HFFc6 (cell line): Measurements from ENCODE around the gene TULP4. TPM values are rescaled to one million over a fixed set of nuclear protein-coding genes. Genes with fewer than 3 reads are reported as not detected.
"Not testable (repeated sequence)": the region's sequence is repeated elsewhere in the genome, so short reads cannot be mapped to it uniquely, and the experiment has no call there.

ENCODE experiments used
- DNase-seq: peaks from one replicate; pipeline ENCODE4 v3.0.0-alpha.2; 2018
- H3K27ac Mint-ChIP-seq: 2 replicates; pipeline ENCODE4 v1.8.0; 2020; ENCODE audit warnings: mild to moderate bottlenecking, mixed read lengths
- H3K27me3 Mint-ChIP-seq: 2 replicates; pipeline ENCODE4 v1.8.0; 2021; ENCODE audit warnings: mild to moderate bottlenecking, moderate library complexity, mixed read lengths; ENCODE audit not compliant: insufficient read depth
- H3K36me3 Mint-ChIP-seq: 2 replicates; pipeline ENCODE4 v1.8.0; 2021; ENCODE audit warnings: low read depth, mixed read lengths
- H3K4me1 Mint-ChIP-seq: 2 replicates; pipeline ENCODE4 v1.8.0; 2020; ENCODE audit warnings: low read depth, mixed read lengths
- H3K4me3 Mint-ChIP-seq: 2 replicates; pipeline ENCODE4 v1.8.0; 2020; ENCODE audit warnings: mild to moderate bottlenecking, moderate library complexity, mixed read lengths
- H3K9me3 Mint-ChIP-seq: 2 replicates; pipeline ENCODE4 v1.8.0; 2020; ENCODE audit warnings: mild to moderate bottlenecking, mixed read lengths
- CTCF ChIP-seq: fragments of 200-600 bp; sonication (generic); IDR thresholded peaks from 2 replicates; pipeline ENCODE4 v1.5.0; 2021; ENCODE audit warnings: antibody characterized with exemption, mild to moderate bottlenecking
- total RNA-seq, 6 experiments: library from RNA; stranded (reverse); fragmentation: NEBNext Ultra II Directional; extraction: Animal tissue kit (Norgen Biotek cat#: 25700); gene quantifications; 2 replicates in 1 of 6; 3 replicates in 5 of 6; pipeline ENCODE4 v1.2.3, GENCODE V29; 2021

Gene TULP4
- total RNA-seq, 6 experiments from 2014 or later, result 48.4 to 55.2 (median 51.8) TPM

GRCh38 chr6:158287047-158287446 lies 25.2 kb upstream of the TULP4 start:
- H3K27me3 Mint-ChIP-seq, result no peaks in the 10 kb centered on the region
- peaks cover 59% of the 10 kb centered on the region for H3K4me1 Mint-ChIP-seq
- no peak for DNase-seq
- H3K36me3 Mint-ChIP-seq, result peaks cover 5% of the 10 kb centered on the region; the same call in 1 of the 2 replicates
- H3K4me3 Mint-ChIP-seq, result peak overlapping the region; percentile 37
- H3K9me3 Mint-ChIP-seq, result no peaks in the 10 kb centered on the region
- peak overlapping the region; percentile 92 for H3K27ac Mint-ChIP-seq
- TF ChIP-seq CTCF, result no peak

GRCh38 chr6:158290040-158290439 lies 22.2 kb upstream of the TULP4 start:
- H3K4me3 Mint-ChIP-seq, result no peak overlapping the region
- no peak for TF ChIP-seq CTCF
- no peaks in the 10 kb centered on the region for H3K9me3 Mint-ChIP-seq
- no peak for DNase-seq
- H3K36me3 Mint-ChIP-seq, result peaks cover 12% of the 10 kb centered on the region
- peaks cover 36% of the 10 kb centered on the region for H3K4me1 Mint-ChIP-seq
- no peak overlapping the region for H3K27ac Mint-ChIP-seq
- no peaks in the 10 kb centered on the region for H3K27me3 Mint-ChIP-seq

GRCh38 chr6:158290659-158291058 lies 21.6 kb upstream of the TULP4 start:
- Mint-ChIP-seq H3K4me1 (peaks cover 29% of the 10 kb centered on the region), H3K9me3 (peaks cover under 1% of the 10 kb centered on the region; the same call in 1 of the 2 replicates), H3K4me3 (no peak overlapping the region), H3K27ac (no peak overlapping the region), H3K27me3 (no peaks in the 10 kb centered on the region), H3K36me3 (peaks cover 18% of the 10 kb centered on the region)
- no peak for TF ChIP-seq CTCF
- no peak for DNase-seq

- H3K27ac Mint-ChIP-seq, result no peak overlapping the region
- H3K4me3 Mint-ChIP-seq, result no peak overlapping the region
- H3K27me3 Mint-ChIP-seq, result no peaks in the 10 kb centered on the region
- TF ChIP-seq CTCF, result no peak
- no peak for DNase-seq
- peaks cover 31% of the 10 kb centered on the region for H3K36me3 Mint-ChIP-seq
- H3K4me1 Mint-ChIP-seq, result peaks cover 16% of the 10 kb centered on the region
- H3K9me3 Mint-ChIP-seq, result peaks cover 13% of the 10 kb centered on the region
Measured at GRCh38 chr6:158292016-158292415, 20.2 kb upstream of the TULP4 start.

- Mint-ChIP-seq H3K4me3 (no peak overlapping the region), H3K27me3 (no peaks in the 10 kb centered on the region; the same call in 1 of the 2 replicates), H3K9me3 (peaks cover 21% of the 10 kb centered on the region), H3K4me1 (peaks cover 8% of the 10 kb centered on the region; the same call in 1 of the 2 replicates), H3K36me3 (peaks cover 37% of the 10 kb centered on the region), H3K27ac (no peak overlapping the region)
- TF ChIP-seq CTCF, result no peak
- DNase-seq, result no peak
Measured at GRCh38 chr6:158293122-158293521, 19.1 kb upstream of the TULP4 start.

GRCh38 chr6:158295976-158296853 lies 16.1 kb upstream of the TULP4 start:
- peaks cover 62% of the 10 kb centered on the region for H3K36me3 Mint-ChIP-seq
- H3K9me3 Mint-ChIP-seq, result peaks cover 26% of the 10 kb centered on the region
- H3K27ac Mint-ChIP-seq, DNase-seq, H3K27me3 Mint-ChIP-seq, H3K4me1 Mint-ChIP-seq, H3K4me3 Mint-ChIP-seq: not testable (repeated sequence)

GRCh38 chr6:158296854-158297324 lies 15.4 kb upstream of the TULP4 start:
- not testable (repeated sequence) for DNase-seq, H3K27ac Mint-ChIP-seq, H3K27me3 Mint-ChIP-seq, H3K4me3 Mint-ChIP-seq, H3K4me1 Mint-ChIP-seq
- H3K36me3 Mint-ChIP-seq, result peaks cover 62% of the 10 kb centered on the region
- H3K9me3 Mint-ChIP-seq, result peaks cover 26% of the 10 kb centered on the region

- DNase-seq, H3K4me1 Mint-ChIP-seq, H3K27me3 Mint-ChIP-seq, H3K4me3 Mint-ChIP-seq, H3K27ac Mint-ChIP-seq: not testable (repeated sequence)
- peaks cover 26% of the 10 kb centered on the region for H3K9me3 Mint-ChIP-seq
- H3K36me3 Mint-ChIP-seq, result peaks cover 62% of the 10 kb centered on the region
Measured at GRCh38 chr6:158297657-158298056, 14.6 kb upstream of the TULP4 start.
